22Rv1 (cell line): ENCODE data around the gene LRMDA.

Experiments used
- CTCF ChIP-seq: fragments of 450-650 bp; IDR thresholded peaks from 2 replicates; pipeline ENCODE4 v1.5.1; 2017; ENCODE audit warnings: mild to moderate bottlenecking
- ZFX ChIP-seq: fragments of 450-650 bp; IDR thresholded peaks from 2 replicates; pipeline ENCODE4 v1.6.1; 2017; ENCODE audit warnings: antibody characterized with exemption, borderline replicate concordance

- TF ChIP-seq CTCF (no peak), ZFX (no peak)
Observed at GRCh38 chr10:76071653-76072365, 640.4 kb downstream of the LRMDA start.
